CD4-positive, alpha-beta T cell (primary cell): Measurements from ENCODE around the gene KASH5. TPM values are rescaled to one million over a fixed set of nuclear protein-coding genes. Genes with fewer than 3 reads are reported as not detected.
A peak's percentile ranks its signal among the peaks of the same experiment; 100 is the strongest.

Source experiments
- ATAC-seq: fragments of 200-7000 bp; cut with Tn5 transposase; one replicate; pipeline ENCODE4 v1.10.0; 2022; ENCODE audit warnings: mild to moderate bottlenecking; ENCODE audit not compliant: poor library complexity
- CTCF ChIA-PET: fragments of 350-600 bp; sonication (Branson Sonifier 250); formaldehyde crosslinking; loops from one replicate; lab custom pipeline; 2021; ENCODE audit warnings: antibody characterized with exemption, inconsistent platforms; lab: Charles Lee
- POLR2A ChIA-PET: fragments of 350-600 bp; sonication (Branson Sonifier 250); formaldehyde crosslinking; loops from one replicate; lab custom pipeline; 2021; ENCODE audit warnings: antibody characterized with exemption, inconsistent platforms; lab: Charles Lee
- DNase-seq, 14 experiments: peaks; one replicate each; pipeline ENCODE4 v3.0.0-alpha.2; 2013 to 2020; ENCODE audit warnings: mixed read lengths in 2 of 14
- H3K27ac ChIP-seq, 2 donors: one replicate each; pipeline versions ENCODE4 v1.5.1 to v1.7.0; 2013; ENCODE audit warnings: low read length in 2 of 2, low read depth in 1 of 2, mild to moderate bottlenecking in 1 of 2
- H3K27me3 ChIP-seq, 2 experiments: 1 replicate in 1 of 2; 2 replicates in 1 of 2; pipeline versions ENCODE4 v1.6.1 to v1.7.0; 2013; ENCODE audit warnings: low read length in 2 of 2, control low read depth in 1 of 2, mild to moderate bottlenecking in 1 of 2, moderate library complexity in 1 of 2; ENCODE audit not compliant: insufficient read depth in 2 of 2, control insufficient read depth in 1 of 2
- H3K36me3 ChIP-seq: one replicate; pipeline ENCODE4 v1.6.1; 2013; ENCODE audit warnings: low read length, control low read depth; ENCODE audit not compliant: insufficient read depth
- H3K4me1 ChIP-seq: one replicate; pipeline ENCODE4 v1.6.1; 2013; ENCODE audit warnings: low read length, control low read depth; ENCODE audit not compliant: insufficient read depth
- H3K4me3 ChIP-seq: one replicate; pipeline ENCODE4 v1.5.1; 2013; ENCODE audit warnings: mild to moderate bottlenecking, low read length, moderate library complexity
- H3K9me3 ChIP-seq, 2 experiments: 1 replicate in 1 of 2; 2 replicates in 1 of 2; pipeline versions ENCODE4 v1.6.1 to v1.7.0; 2013; ENCODE audit warnings: low read length in 2 of 2, mild to moderate bottlenecking in 2 of 2, control low read depth in 1 of 2, moderate library complexity in 1 of 2; ENCODE audit not compliant: control insufficient read depth in 1 of 2, insufficient read depth in 1 of 2
- H3K27ac Mint-ChIP-seq: one replicate; pipeline ENCODE4 v1.8.0; 2020; ENCODE audit warnings: mixed read lengths
- H3K27me3 Mint-ChIP-seq: one replicate; pipeline ENCODE4 v1.8.0; 2021; ENCODE audit warnings: mixed read lengths
- H3K36me3 Mint-ChIP-seq: one replicate; pipeline ENCODE4 v1.8.0; 2021; ENCODE audit warnings: low read depth, mixed read lengths
- H3K4me1 Mint-ChIP-seq: one replicate; pipeline ENCODE4 v1.8.0; 2021; ENCODE audit warnings: low read depth, mixed read lengths
- H3K4me3 Mint-ChIP-seq: one replicate; pipeline ENCODE4 v1.8.0; 2020; ENCODE audit warnings: mild to moderate bottlenecking, mixed read lengths
- H3K9me3 Mint-ChIP-seq: one replicate; pipeline ENCODE4 v1.8.0; 2020; ENCODE audit warnings: mixed read lengths
- intact Hi-C, 2 experiments: fragments of 100-400 bp; cut with DNase I in 1 of 2; cut with micrococcal nuclease in 1 of 2; formaldehyde crosslinking; loops; one replicate each; pipeline versions ENCODE4 v1.15.1 to v1.9.0; 2023 to 2025; cut with DNase I, micrococcal nuclease
- total RNA-seq, 174 experiments: library from RNA in 2 of 174; stranded (reverse) in 2 of 174; gene quantifications; one replicate each; pipeline ENCODE4 v1.2.3 and lab custom pipeline; 2021 to 2026
- TF ChIP-seq, protein P1 (sequence below): fragments of 200-600 bp; IDR thresholded peaks from one replicate; pipeline ENCODE4 v1.8.0; 2022; ENCODE audit warnings: antibody characterized with exemption, mild to moderate bottlenecking

The KASH5 gene
- total RNA-seq, 2 experiments from 2014 or later, result not detected

DNA sequence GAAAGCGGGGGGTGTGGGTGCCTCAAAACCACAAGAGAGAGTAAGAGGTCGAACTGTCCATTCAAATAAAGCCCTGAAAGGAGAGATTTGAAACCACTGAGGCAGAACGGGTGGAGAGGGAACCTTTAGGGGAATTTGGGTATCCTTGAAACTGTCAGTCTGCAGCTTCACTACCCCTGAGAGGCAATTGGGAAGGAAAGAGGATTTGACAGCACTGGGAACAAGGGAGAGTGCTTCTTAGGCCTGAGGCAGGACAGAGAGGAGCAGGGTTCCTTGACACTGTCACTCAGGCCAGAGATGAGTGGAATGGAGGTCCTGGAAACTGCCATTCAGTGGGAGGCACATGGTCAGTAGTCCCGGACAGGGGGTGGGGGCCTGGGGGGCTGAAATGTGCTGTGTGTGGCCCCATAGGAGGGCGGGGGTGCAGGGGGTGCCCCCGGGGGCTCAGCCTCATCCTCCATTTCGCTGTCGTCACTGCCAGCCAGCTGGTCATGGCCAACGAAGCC is 42.2 kb downstream of the KASH5 start:
- Histone ChIP-seq H3K4me1 (peaks cover 59% of the 10 kb centered on the region), H3K27ac (no peak overlapping the region), H3K27me3 (peaks cover 95 to 99% of the 10 kb centered on the region in 2 experiments), H3K9me3 (peaks cover 0 to 66% of the 10 kb centered on the region in 2 experiments), H3K36me3 (no peaks in the 10 kb centered on the region), H3K4me3 (no peak overlapping the region)
- no peak for ATAC-seq
- Mint-ChIP-seq H3K9me3 (no peaks in the 10 kb centered on the region), H3K36me3 (no peaks in the 10 kb centered on the region), H3K4me1 (peaks cover 63% of the 10 kb centered on the region), H3K27ac (no peak overlapping the region), H3K4me3 (no peak overlapping the region), H3K27me3 (peaks cover 98% of the 10 kb centered on the region)
- POLR2A ChIA-PET, result no interaction called here
- TF ChIP-seq, protein P1, sequence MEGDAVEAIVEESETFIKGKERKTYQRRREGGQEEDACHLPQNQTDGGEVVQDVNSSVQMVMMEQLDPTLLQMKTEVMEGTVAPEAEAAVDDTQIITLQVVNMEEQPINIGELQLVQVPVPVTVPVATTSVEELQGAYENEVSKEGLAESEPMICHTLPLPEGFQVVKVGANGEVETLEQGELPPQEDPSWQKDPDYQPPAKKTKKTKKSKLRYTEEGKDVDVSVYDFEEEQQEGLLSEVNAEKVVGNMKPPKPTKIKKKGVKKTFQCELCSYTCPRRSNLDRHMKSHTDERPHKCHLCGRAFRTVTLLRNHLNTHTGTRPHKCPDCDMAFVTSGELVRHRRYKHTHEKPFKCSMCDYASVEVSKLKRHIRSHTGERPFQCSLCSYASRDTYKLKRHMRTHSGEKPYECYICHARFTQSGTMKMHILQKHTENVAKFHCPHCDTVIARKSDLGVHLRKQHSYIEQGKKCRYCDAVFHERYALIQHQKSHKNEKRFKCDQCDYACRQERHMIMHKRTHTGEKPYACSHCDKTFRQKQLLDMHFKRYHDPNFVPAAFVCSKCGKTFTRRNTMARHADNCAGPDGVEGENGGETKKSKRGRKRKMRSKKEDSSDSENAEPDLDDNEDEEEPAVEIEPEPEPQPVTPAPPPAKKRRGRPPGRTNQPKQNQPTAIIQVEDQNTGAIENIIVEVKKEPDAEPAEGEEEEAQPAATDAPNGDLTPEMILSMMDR, result no peak
- intact Hi-C loops, result no loop called here
- no peak for DNase-seq
- CTCF ChIA-PET, result interaction anchor here (1.2 to 1.5 kb wide), 2 partner anchors 39 to 40 kb away, joined by 3 to 5 read pairs; no protein-coding TSS in a partner anchor

DNA sequence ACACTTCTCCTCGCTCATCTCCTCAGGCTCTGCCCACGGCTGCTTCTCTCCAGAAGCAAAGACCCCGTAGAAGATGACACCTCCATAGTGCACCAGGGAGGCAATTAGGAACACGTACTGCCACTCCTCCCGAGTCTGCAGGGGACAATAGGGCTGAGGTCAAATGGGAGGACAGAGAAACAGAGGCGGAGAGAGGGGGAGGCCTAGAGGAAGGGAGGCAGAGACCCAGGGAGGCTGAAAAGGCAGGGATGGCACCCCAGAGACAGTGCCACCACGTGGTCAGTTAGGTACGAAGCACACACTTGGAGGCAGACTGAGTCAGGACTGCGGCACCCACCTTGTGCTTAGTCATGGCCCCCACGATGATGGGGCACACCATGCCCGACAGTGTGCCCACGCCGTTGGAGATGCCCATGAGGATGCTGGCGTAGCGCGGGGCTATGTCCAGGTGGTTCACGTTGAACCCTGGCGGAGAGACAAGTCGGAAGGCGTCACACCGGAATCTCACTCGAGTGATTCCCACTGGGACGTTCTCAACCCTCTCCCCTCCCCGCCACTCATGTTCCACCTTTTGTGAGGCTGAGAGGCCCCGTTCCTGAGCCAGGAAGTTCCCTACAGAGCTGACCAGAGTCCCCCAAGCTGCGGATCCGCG is 42.8 kb downstream of the KASH5 start:
- CTCF ChIA-PET, result interaction anchor here (1.2 to 1.5 kb wide), 2 partner anchors 40 kb away, joined by 3 to 5 read pairs; no protein-coding TSS in a partner anchor
- Histone ChIP-seq H3K9me3 (peaks cover 0 to 65% of the 10 kb centered on the region in 2 experiments), H3K4me3 (no peak overlapping the region), H3K36me3 (no peaks in the 10 kb centered on the region), H3K27me3 (peaks cover 94 to 98% of the 10 kb centered on the region in 2 experiments), H3K4me1 (peaks cover 58% of the 10 kb centered on the region), H3K27ac (no peak overlapping the region)
- intact Hi-C loops, result no loop called here
- TF ChIP-seq, protein P1, result peak; percentile 18
- peaks cover 98% of the 10 kb centered on the region for H3K27me3 Mint-ChIP-seq
- peaks cover 61% of the 10 kb centered on the region for H3K4me1 Mint-ChIP-seq
- no peak overlapping the region for H3K27ac Mint-ChIP-seq
- no peaks in the 10 kb centered on the region for H3K9me3 Mint-ChIP-seq
- no peak overlapping the region for H3K4me3 Mint-ChIP-seq
- no peaks in the 10 kb centered on the region for H3K36me3 Mint-ChIP-seq
- peak in 3 of 14 experiments; percentile 38 to 63 (median 48) for DNase-seq
- POLR2A ChIA-PET, result no interaction called here
- peak; percentile 31 for ATAC-seq

DNA sequence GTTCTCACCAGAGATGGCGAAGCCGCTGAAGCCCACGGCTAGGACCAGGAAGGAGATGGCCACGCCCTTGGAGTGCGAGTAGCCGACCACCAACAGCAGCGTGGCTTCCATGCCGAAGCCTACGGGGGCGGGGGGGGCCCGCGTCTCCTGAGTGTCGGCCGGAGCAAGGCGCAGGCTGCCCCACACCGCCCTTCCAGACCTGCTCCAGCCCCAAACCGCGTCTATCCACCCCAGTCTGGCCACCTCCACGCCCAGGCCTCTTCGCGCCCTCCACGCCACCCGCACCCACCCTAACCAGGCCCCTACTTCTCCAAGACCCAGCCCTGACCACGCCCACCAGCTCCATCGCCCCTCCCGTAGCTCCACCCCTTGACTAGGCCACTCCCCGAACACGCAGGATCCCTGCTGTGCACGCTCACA is 43.3 kb downstream of the KASH5 start:
- ATAC-seq (no peak), DNase-seq (peak in 4 of 14 experiments; percentile 24 to 68 (median 44))
- Mint-ChIP-seq H3K4me1 (peaks cover 61% of the 10 kb centered on the region), H3K9me3 (no peaks in the 10 kb centered on the region), H3K27ac (no peak overlapping the region), H3K36me3 (no peaks in the 10 kb centered on the region), H3K4me3 (no peak overlapping the region), H3K27me3 (peaks cover 98% of the 10 kb centered on the region)
- ChIA-PET POLR2A (no interaction called here), CTCF (interaction anchor here (0.8 to 1.2 kb wide), 2 partner anchors 11 to 40 kb away, joined by 3 read pairs; no protein-coding TSS in a partner anchor)
- TF ChIP-seq, protein P1, result no peak
- intact Hi-C loops, result no loop called here
- H3K4me3 ChIP-seq, result no peak overlapping the region
- peaks cover 94 to 96% of the 10 kb centered on the region in 2 experiments for H3K27me3 ChIP-seq
- no peak overlapping the region for H3K27ac ChIP-seq
- peaks cover 55% of the 10 kb centered on the region for H3K4me1 ChIP-seq
- H3K36me3 ChIP-seq, result no peaks in the 10 kb centered on the region
- H3K9me3 ChIP-seq, result peaks cover 0 to 62% of the 10 kb centered on the region in 2 experiments
